Suppressor macrophage treated with lipopolysaccharide for 4 hours (primary cell): Measurements from ENCODE around the gene MICA.
A peak's percentile ranks its signal among the peaks of the same experiment; 100 is the strongest.
"Not testable (repeated sequence)": the region's sequence is repeated elsewhere in the genome, so short reads cannot be mapped to it uniquely, and the experiment has no call there.

Source experiments
- DNase-seq: peaks from one replicate; pipeline ENCODE4 v3.0.0-alpha.2; 2020

Gene MICA

DNA sequence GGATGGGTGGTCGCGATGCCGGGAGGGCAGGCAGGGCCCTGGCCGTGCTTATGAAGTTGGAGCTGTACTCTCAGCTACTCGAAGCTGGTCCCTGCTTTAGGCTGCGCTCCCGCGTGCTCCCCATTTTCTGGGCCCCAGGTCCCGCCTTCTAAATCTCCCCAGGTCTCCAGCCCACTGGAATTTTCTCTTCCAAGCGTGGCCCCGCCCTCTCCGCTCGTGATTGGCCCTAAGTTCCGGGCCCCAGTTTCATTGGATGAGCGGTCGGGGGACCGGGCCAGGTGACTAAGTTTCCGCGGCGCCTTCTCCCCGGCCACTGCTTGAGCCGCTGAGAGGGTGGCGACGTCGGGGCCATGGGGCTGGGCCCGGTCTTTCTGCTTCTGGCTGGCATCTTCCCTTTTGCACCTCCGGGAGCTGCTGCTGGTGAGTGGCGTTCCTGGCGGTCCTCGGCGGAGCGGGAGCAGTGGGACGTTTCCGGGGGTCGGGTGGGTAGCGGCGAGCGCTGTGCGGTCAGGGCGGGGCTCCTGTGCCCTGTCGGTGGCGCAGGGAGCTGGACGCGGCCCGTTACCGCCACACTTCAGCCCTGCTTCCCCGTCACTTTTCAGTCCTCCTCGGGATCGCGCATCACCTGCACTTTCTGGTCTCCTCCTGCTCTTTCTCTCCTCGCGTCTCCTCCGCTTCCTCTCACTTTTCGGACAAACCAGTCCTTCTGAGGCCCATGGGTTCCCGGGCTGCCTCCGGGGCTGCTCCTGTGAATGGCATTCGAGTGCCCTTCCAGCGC lies at the start of gene MICA:
MICA (plus strand) TSS at position 313 of the 778 bp plus-strand sequence; CDS start at position 351, 38 bp downstream.
- peak; percentile 90 for DNase-seq

DNA sequence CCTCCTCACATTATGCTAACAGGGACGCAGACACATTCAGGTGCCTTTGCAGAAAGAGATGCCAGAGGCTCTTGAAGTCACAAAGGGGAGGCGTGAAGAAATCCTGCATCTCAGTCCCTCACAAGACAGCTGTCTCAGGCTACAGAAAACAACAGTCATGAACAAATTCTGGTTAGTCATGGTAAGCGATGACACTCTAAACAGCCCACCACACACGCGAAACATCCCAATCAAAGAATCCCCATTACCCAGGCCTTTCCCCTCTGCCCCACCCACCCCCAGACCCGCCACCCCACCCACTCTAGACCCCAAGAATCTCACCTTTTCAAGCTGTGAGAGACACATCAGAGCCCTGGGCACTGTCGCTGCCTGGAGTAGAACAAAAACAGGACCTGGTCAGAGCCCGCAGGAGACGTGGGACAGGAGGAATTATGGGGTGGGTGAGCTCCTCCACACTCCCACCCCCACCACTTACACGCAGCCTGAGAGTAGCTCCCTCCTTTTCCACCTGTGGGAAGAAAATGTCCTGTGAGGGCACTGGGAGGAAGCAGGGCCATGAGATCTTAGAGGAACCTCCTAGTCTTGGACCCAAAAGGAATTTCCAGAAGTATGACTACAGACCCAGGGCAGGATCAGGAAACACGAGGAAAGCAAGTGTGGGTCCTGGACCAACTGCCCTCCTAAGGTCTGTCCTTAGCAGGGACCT lies 49.1 kb upstream of the MICA start:
- DNase-seq, result peak; percentile 39

DNA sequence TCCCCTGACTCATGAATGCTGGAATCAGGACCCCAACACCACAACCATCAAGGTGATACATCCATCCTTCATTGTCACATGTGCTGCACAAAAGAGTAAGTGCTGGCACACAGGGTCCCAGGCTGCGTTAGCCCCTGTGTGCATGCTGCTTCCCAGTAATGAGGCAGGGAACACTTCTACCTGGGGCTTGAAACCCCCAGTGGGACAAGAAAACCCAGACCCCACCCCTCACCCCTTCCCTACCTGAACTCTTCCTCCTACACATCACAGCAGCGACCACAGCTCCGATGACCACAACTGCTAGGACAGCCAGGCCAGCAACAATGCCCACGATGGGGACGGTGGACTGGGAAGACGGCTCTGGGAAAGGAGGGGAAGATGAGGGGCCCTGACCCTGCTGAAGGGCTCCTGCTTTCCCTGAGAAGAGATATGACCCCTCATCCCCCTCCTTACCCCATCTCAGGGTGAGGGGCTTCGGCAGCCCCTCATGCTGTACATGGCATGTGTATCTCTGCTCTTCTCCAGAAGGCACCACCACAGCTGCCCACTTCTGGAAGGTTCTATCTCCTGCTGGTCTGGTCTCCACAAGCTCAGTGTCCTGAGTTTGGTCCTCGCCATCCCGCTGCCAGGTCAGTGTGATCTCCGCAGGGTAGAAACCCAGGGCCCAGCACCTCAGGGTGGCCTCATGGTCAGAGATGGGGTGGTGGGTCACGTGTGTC lies 48.4 kb upstream of the MICA start:
- no peak for DNase-seq

DNA sequence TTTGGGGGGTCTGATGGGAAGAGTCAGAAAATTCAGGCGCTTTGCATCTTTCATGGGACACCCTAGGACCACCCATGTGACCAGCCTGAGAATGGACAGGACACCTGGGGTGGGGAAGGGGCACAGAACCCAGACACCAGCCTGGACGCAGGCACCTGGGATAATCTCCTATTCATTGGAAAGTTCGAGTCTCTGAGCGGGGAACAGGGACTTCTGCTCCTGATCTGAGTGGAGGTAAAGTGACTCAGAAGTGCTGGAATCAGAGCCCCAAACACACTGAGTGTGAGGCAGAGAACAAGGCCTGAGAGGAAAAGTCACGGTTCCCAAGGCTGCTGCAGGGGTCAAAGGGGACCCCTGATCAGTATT lies 47.8 kb upstream of the MICA start:
- DNase-seq, result no peak

DNA sequence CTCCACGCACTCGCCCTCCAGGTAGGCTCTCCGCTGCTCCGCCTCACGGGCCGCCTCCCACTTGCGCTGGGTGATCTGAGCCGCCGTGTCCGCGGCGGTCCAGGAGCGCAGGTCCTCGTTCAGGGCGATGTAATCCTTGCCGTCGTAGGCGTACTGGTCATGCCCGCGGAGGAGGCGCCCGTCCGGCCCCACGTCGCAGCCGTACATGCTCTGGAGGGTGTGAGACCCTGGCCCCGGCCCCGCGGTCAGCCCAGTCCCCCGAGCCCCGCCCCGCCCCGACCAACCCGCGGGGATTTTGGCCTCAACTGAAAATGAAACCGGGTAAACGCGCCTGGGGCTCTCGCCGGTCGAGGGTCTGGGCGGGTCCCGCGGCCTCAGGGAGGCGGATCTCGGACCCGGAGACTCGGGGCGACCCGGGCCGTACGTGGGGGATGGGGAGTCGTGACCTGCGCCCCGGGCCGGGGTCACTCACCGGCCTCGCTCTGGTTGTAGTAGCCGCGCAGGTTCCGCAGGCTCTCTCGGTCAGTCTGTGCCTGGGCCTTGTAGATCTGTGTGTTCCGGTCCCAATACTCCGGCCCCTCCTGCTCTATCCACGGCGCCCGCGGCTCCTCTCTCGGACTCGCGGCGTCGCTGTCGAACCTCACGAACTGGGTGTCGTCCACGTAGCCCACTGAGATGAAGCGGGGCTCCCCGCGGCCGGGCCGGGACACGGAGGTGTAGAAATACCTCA lies 47.0 kb upstream of the MICA start:
- peak; percentile 80 for DNase-seq

DNA sequence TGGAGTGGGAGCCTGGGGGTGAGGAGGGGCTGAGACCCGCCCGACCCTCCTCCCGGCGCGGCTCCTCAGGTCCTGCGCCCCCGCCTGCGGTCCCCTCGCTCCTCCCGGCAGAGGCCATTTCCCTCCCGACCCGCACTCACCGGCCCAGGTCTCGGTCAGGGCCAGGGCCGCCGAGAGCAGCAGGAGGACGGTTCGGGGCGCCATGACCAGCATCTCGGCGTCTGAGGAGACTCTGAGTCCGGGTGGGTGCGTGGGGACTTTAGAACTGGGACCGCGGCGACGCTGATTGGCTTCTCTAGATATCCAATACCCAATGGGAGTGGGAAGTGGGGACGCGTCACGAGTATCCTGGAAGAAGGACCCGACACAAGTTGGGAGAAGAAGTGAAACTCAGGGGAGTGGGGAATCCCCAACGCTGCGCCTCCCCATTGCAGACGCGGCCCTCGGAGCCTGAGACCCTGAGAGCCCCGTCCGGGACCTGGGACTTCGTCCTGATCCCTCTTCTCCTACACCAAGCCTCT lies 46.4 kb upstream of the MICA start, which contains the start of gene HLA-B:
HLA-B (minus strand) TSS at position 234 of the 521 bp plus-strand sequence; CDS start at position 213, 21 bp downstream.
- DNase-seq, result peak; percentile 99

DNA sequence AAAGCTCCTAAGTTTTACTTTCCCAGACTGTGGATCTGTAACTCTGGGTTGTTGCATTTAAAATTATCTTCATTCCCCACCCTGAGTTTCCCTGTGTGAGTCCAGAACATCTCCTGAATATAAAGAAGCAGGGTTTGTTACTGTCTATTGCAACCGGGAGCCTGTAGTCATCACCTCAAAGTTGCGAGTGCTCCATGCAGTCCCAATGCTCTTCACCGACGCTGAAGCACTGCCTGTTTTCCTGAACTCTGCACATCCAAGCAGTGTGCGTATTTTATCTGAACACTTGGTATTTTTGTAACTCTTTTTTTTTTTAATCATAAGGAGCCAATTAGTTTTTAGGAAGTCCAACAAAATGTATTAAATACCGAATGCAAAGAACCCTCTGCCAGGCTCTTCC lies 45.5 kb upstream of the MICA start:
- DNase-seq, result peak; percentile 34

DNA sequence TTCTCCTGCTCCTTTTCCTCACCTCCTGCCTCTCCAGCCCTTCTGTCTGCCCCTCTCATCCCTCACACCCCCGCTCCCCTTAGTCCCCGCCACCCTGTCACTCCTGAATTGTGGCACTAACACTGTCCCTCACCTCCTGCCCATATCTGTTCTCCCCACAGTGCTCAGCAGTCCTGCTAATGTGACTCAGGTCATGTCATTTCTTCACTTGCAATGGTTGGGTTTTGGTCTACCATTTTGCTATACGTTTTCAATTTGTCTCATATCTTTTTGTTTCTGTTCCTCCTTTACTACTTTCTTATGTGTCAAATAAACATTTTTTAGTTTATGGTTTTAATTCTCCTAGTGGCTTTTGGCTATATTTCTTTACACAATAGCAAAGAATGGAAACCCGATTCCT lies 45.1 kb upstream of the MICA start:
- peak; percentile 56 for DNase-seq

DNA sequence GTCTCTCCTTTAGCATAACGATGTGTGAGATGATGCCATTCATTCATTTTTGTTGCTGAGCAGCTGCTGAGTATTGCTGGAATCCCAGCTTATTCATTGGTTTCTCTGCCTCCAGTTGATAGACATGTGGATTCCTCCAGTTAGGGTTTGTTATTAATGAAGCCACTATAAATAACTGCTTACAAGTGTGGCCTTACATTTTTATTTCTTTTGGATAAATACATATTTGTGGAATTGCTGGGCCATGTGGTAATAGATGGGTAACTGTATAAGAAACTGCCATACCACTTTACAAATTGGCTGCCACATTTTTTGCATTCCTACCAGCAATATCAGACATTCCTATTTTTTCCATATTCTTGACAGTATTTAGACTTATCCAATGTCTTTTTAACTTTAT lies 43.8 kb upstream of the MICA start:
- no peak for DNase-seq

DNA sequence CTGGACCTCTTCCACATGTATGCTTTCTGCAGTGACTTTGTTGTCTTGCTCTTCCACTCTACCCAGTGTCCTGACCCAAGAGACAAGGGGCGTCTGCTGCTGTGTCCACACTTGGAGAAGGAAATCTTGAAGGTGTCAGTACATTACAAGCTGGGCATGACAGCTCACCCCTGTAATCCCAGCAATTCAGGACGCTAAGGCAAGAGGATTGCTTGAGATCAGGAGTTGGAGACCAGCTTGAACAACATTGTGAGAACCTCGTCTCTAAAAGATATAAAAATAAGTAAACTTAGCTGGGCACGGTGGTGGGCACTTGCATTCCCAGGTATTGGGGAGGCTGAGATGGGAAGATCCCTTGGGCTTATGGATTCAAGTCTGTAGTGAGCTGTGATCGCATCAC lies 40.6 kb upstream of the MICA start:
- DNase-seq, result no peak

DNA sequence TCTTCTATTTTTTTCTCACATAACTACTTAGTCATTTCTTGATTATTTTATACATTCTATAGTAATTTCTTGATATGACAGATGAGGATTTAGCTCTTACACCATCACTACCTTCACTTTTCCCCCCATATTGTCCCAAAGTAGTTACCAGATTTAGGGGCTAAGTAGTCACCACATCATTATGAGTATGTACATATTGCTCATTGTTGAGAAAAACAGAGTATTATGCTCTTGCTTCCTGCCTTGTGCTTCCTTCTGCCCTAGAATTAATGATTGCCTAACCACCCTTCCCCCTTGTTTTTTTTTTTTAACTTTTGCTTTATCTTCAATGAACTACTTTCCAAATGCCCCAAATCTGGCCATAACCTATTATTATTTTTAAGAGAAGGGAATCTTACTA lies 39.6 kb upstream of the MICA start:
- DNase-seq, result peak; percentile 66

DNA sequence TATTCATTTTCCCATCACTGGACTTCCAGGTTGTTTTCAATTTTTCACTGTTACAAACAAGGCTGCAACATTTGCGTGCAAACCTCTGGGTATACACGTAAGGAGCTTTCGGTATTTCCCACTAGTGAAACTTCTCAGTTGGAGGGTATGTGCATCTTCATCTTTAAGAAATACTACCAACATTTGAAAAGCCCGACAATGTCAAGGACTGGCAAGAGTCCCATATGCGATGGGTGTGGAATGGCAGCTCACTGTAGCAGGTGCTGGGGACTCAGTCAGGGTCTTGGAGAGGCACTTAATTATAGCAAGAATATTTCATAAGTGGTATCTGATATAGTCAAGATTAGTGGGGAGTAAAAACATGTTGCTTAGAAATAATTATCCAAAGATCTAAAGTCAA lies 37.5 kb upstream of the MICA start:
- no peak for DNase-seq

DNA sequence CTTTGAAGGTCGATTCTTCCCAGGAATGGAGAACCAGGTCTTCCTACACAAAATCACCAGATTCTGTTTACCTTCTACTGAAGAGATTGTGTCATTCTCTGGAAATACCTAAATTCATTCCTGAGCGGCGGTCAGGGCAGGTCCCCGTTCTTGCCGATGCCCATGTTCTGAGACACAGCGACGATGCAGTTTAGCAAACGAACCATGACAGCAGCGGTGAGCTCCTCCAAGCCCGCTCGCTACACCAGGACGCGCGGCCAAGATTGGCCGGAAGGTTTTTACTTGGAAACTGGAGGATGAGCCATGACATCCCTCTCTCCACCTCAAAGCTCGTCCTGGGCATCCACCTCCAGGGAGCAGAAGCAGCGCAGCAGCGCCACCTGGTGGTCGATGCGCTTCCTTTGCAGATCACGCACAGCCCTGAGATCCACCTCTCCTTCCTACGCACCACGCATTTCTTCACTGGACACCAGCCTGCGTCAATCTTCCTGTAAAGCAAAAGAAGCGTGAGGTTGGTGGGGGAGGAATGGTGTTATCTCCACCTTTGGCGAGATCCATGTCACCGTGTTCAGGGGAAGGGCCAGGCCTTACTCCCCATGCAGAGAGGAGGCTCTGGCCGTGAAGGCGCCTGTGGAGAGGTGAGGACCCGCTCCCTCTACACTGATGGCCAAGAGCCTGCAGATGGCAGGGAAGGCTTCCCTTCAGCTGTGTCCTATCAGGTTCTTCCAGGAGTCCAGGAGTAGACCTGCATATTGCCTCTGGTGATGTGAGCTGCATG lies 36.5 kb upstream of the MICA start:
- DNase-seq, result peak; percentile 94

DNA sequence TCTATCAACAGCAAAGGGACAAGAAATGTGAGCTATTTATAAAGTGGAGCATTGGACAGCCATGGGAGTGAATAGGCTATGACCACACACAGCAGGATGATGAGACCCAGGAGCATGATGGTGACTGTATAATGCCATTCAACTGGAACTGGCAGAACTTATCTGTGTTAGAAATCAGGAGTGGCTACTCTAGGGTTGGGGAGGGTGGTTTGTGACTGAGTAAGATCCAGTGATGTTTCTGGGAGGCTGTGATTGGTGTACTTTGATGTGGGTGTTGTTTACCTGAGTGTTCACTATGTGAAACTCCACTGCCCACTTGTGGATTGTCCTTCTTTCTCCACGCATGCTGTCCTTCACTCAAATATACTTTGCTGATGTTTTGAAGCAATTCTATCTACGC lies 34.9 kb upstream of the MICA start:
- DNase-seq, result no peak

DNA sequence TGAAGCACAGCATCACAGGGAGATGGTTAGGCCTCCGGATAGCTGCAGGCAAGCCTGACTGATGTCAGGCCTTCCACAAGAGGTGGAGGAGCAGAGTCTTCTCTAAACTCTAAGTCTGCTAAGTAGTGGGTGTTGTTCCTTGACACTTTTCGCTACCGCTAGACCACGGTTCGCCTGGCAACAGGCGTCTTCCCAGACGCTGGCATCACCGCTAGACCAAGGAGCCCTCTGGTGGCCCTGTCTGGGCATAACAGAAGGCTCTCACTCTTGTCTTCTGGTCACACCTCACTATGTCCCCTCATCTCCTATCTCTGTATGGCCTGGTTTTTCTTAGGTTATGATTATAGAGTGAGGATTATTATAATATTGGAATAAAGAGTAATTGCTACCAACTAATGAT lies 29.3 kb upstream of the MICA start:
- not testable (repeated sequence) for DNase-seq

DNA sequence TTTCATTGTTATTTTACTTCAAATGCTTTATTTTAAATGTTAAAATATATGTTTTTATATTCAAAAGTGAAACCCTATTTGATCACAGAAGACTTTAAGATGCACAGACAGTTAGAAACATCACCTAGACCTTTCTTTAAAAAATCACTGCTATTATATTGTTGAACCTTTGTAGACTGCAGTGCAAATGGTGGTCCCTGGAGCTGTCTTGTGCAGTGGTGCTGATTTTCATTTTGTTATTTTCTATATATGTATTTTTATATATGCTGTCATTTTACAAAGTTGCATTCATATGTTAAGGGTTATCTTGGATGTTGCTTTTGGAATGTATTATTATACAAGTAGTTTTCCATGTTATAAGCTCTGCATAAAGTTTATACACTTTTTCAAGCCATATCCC lies 27.7 kb upstream of the MICA start:
- DNase-seq, result no peak

DNA sequence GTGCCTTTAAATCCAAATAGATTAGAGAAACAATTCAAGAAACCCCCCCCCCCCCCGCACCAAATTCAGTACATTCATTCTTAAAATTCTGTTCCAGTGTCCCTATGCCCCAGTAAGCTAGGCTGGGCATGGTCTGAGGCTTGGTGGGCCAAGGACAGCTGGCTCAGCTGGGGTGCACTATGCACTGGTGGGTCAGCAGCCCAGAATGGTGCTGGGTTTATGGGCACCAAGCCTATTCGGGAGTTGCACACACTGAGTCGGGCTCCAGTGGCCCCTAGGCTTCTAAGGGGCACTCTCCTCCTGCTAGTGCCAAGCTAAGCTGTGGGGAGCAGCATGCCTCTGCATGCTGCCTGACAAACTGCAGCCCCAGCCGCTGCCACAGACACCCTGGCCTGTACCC lies 26.4 kb upstream of the MICA start:
- no peak for DNase-seq

DNA sequence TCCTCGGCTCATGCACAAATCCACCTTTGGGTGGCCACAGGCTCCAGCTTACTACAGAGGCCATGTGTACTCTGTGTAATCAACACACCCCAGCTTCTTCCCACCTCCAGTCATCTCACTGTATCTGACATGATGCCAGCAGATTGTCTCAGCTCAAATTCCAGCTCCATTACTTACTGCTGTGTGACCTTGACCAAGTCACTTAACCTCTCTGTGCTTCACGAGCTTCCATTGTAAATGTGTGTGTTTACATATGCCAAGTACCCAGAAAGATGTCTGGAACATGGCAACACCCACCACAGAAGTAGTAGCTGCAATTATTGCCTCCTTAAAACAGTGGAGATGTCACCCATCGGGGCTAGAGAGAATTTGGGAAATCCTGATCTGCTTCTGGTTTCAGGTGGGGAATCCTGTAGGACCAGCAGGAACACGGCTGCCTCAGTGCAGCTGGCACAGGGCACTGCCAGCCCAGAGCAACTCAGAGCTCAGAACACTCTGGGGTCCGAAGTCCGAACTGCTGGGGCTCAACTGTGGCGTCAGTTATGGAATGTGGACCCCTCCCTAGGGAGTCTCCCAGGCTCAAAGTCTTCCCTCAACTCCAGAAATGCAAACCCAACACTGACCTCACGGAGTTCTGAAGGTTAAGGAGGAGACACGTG lies 25.2 kb upstream of the MICA start:
- no peak for DNase-seq

DNA sequence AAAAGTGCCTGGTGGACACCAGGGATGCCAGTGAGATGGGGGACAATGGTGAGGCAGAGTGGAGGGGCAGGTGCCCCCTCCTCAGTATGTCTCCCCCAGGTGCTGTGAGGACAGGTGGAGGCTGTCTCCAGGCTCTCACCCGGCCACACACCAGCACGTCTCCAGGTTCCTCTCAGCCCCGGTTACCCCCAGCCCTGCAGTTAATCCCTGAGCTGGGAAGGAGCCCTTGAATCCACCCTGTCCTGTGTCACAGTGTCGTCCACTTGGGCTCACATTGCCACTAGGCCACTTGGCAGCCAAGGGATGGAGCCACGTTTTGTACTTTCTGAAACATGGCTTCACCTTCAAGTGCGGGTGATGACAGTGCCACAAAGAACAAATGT lies 24.7 kb upstream of the MICA start:
- DNase-seq, result no peak

DNA sequence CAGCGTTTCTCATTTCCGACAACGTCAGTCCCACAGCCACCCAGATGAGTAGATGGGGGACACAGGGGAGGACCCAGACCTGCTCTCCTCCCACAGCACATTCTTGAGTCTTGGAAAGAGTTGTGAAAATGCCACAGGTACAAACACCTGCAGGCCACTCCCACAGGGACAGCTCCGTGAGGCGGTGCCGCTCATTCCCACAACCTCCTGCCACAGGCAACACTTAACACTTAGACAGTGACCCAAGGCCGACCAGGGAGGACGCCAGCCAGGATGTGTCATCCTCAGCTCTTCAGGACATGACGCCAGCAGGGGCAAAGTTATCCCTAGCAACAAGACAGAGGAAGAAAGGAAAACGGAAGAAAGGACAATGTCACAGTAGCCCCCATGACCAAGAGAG lies 23.5 kb upstream of the MICA start:
- DNase-seq, result no peak

DNA sequence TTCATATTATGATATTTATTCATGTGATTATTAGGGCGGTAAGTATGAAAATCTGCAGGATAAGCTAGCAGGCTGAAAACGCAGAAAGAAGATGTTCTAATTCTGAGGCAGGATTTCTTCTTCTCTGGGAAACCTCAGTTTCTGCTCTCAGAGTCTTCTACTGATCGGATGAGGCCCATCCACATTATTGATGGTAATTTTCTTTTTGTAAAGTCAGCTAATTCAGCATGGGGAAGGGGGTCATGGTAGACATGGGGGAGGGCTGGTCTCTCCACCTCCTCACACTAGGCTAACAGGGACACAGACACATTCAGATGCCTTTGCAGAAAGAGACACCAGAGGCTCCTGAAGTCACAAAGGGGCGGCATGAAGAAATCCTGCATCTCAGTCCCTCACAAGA lies 21.7 kb upstream of the MICA start:
- no peak for DNase-seq

DNA sequence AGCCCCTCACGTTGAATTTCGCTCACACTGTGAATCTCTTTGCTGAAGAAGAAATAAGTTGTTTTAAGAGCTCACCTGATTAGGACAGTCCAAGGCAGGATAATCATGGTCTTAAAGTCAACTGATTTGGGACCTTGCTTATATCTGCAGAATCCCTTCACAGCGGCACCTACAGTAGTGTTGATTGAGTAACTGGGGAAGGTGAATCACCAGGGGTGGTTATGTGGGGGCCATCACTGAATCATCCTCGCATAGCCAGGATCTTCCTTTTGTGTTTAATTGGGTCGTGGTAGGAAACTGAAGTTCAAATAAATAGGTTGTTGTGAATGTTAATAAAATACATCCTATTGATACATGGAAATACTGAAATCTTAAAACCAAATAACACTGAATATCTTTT lies 20.2 kb upstream of the MICA start:
- DNase-seq, result no peak
